ENCODE measurements around the gene EMILIN3. TPM values are rescaled to one million over a fixed set of nuclear protein-coding genes. Genes with fewer than 3 reads are reported as not detected.

The EMILIN3 gene
- polyA plus RNA-seq, 2 of the 4 experiments (the other 2 are of a cell fraction), result 0.06 to 0.58 TPM

DNA sequence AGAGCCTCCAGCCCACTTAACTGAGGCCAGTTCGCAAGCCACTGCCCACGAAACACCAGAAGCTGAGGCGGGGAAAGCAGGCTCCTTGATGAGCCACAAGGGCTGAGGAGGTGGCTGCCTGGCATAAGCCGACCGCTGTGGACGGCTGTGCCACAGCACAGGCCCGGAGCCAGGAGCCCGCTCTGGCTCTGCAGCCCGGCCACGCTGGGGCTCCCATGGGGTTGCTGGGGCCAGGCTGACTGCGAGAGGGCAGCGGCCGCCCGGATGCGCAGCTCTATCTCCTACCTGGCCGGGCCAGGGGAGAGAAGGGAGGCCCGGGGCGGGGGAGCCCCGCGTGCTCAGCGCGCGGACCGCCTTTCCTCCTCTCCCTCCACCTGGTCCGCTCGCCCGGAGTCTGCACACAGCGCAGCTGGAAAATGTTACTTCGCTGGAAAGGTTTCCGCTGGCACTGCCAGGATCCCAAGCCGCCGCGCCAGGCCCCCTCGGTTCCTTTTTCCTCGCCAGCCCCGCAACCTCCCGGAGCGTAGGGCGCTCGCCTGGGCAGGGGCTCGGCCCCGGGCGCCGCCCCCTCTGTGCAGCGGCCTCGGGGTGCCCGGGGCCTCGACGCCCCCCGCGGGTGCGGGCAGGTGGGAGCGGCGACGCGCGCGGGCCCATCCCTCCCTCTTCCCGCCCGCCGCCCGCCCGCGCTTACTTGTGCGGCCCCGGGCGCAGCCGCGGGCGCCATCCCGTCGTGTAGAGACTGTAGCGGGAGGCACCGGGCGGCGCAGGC lies 657 bp downstream of the EMILIN3 start (continued):
- TF ChIP-seq, protein P1, sequence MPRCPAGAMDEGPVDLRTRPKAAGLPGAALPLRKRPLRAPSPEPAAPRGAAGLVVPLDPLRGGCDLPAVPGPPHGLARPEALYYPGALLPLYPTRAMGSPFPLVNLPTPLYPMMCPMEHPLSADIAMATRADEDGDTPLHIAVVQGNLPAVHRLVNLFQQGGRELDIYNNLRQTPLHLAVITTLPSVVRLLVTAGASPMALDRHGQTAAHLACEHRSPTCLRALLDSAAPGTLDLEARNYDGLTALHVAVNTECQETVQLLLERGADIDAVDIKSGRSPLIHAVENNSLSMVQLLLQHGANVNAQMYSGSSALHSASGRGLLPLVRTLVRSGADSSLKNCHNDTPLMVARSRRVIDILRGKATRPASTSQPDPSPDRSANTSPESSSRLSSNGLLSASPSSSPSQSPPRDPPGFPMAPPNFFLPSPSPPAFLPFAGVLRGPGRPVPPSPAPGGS (IDR thresholded peaks at IDR 0.05), result no peak
- TF ChIP-seq HOXB13 (CRISPR knock-in tag; IDR thresholded peaks at IDR 0.05; ENCODE audit: low read depth), result no peak
- no peak for TF ChIP-seq MYC (IDR thresholded peaks at IDR 0.05; ENCODE audit: borderline replicate concordance, low read length)

DNA sequence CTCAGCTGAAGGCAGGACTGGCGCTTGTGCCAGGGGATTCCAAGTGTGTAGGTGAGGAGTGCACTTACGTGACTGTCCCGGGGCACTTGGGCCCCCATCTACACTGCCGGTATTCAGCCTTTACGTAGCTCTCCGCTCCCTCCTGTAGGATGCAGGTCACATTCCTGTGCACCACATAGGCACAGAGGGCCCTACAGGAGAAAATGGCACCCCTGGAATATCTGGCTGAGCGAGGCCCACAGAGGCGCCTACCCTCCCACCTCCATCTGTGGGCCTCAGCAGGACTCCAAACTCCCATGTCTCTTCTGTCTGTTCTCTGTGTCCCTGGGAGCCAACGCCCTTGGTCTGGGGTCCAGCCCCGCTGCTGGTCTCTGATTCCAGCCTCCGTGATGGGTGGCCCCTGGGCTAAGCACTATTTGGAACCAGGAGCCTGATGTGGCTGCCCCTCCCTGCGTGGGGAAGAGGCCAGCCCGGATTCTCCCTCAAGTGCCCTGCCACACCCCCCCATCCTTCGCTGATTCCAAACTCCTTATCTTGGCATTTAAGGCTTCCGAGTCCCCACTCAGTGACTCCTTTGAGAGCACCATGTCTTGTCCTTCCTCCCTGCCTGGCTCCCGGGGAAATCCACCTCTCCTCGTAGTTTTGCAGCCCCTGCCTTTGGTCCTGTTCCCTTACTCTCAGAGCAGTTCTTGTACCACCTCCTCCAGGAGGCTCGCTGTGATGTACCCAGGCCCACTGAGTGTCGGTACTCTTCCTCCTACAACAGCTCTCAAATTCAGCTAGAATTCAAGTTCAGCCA lies 1.5 kb downstream of the EMILIN3 start:
- H3K4me1 ChIP-seq, result peaks cover 4% of the 10 kb centered on the region; the same call in 1 of the 3 replicates
- H3K4me3 ChIP-seq, result no peak overlapping the region
- H3K9me3 ChIP-seq, result no peaks in the 10 kb centered on the region
- 76% methylated on average over 18 of the region's 19 CpGs for WGBS (ENCODE audit: missing lambda C conversion rate)
- TF ChIP-seq, protein P2, sequence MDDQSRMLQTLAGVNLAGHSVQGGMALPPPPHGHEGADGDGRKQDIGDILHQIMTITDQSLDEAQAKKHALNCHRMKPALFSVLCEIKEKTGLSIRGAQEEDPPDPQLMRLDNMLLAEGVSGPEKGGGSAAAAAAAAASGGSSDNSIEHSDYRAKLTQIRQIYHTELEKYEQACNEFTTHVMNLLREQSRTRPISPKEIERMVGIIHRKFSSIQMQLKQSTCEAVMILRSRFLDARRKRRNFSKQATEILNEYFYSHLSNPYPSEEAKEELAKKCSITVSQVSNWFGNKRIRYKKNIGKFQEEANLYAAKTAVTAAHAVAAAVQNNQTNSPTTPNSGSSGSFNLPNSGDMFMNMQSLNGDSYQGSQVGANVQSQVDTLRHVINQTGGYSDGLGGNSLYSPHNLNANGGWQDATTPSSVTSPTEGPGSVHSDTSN (IDR thresholded peaks at IDR 0.05), result no peak
- TF ChIP-seq, protein P3, sequence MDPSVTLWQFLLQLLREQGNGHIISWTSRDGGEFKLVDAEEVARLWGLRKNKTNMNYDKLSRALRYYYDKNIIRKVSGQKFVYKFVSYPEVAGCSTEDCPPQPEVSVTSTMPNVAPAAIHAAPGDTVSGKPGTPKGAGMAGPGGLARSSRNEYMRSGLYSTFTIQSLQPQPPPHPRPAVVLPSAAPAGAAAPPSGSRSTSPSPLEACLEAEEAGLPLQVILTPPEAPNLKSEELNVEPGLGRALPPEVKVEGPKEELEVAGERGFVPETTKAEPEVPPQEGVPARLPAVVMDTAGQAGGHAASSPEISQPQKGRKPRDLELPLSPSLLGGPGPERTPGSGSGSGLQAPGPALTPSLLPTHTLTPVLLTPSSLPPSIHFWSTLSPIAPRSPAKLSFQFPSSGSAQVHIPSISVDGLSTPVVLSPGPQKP (IDR thresholded peaks at IDR 0.05; ENCODE audit: low read depth, low read length), result no peak
- TF ChIP-seq SREBF2 (IDR thresholded peaks at IDR 0.05), result no peak
- TF ChIP-seq PHF8 (IDR thresholded peaks at IDR 0.05; ENCODE audit: borderline replicate concordance, low read depth), result no peak
- TF ChIP-seq POLR2A (IDR thresholded peaks at IDR 0.05; ENCODE audit: low read length), result no peak
- no peak for TF ChIP-seq FOXS1 (CRISPR knock-in tag; IDR thresholded peaks at IDR 0.05)
- TF ChIP-seq ZSCAN20 (CRISPR knock-in tag; IDR thresholded peaks at IDR 0.05), result no peak
- no peak for TF ChIP-seq BHLHE40 (IDR thresholded peaks at IDR 0.05; ENCODE audit: low read depth, low read length)
- TF ChIP-seq POLR2AphosphoS2 (conservative IDR thresholded peaks at IDR 0.05; ENCODE audit: low read length), result no peak
- no peak for TF ChIP-seq HOXB13 (CRISPR knock-in tag; IDR thresholded peaks at IDR 0.05; ENCODE audit: low read depth)
- no peak for TF ChIP-seq NR3C1 (IDR thresholded peaks at IDR 0.05)
- no peak for TF ChIP-seq TFCP2L1 (CRISPR knock-in tag; IDR thresholded peaks at IDR 0.05)
- TF ChIP-seq, protein P4, sequence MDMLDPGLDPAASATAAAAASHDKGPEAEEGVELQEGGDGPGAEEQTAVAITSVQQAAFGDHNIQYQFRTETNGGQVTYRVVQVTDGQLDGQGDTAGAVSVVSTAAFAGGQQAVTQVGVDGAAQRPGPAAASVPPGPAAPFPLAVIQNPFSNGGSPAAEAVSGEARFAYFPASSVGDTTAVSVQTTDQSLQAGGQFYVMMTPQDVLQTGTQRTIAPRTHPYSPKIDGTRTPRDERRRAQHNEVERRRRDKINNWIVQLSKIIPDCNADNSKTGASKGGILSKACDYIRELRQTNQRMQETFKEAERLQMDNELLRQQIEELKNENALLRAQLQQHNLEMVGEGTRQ (IDR thresholded peaks at IDR 0.05), result no peak
- TF ChIP-seq MYC (IDR thresholded peaks at IDR 0.05; ENCODE audit: borderline replicate concordance, low read length), result no peak
- no peak for TF ChIP-seq CEBPB (IDR thresholded peaks at IDR 0.05)
- TF ChIP-seq, protein P5, sequence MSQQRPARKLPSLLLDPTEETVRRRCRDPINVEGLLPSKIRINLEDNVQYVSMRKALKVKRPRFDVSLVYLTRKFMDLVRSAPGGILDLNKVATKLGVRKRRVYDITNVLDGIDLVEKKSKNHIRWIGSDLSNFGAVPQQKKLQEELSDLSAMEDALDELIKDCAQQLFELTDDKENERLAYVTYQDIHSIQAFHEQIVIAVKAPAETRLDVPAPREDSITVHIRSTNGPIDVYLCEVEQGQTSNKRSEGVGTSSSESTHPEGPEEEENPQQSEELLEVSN (IDR thresholded peaks at IDR 0.05; ENCODE audit: borderline replicate concordance, low read depth), result no peak
- POLR2A ChIA-PET, result no interaction called here
- FAIRE-seq (no peak), DNase-seq (ENCODE audit: low read depth in 1 of 2, low spot score in 1 of 2) (no peak), ATAC-seq (no peak; a peak in 1 of 6 replicates)
- H3K4me2 ChIP-seq, result no peak overlapping the region
- no peak overlapping the region for H3K27ac ChIP-seq
- CTCF ChIA-PET, result interaction anchor here (1.0 to 1.5 kb wide), 3 partner anchors 15 to 26 kb away, joined by 3 to 4 read pairs (median 4); partner anchors contain the start of gene LPIN3
